ENCODE data around the gene GNAT3.

GRCh38 chr7:80520199-80520598 is 8.3 kb upstream of the GNAT3 start:
- TF ChIP-seq, protein P1, sequence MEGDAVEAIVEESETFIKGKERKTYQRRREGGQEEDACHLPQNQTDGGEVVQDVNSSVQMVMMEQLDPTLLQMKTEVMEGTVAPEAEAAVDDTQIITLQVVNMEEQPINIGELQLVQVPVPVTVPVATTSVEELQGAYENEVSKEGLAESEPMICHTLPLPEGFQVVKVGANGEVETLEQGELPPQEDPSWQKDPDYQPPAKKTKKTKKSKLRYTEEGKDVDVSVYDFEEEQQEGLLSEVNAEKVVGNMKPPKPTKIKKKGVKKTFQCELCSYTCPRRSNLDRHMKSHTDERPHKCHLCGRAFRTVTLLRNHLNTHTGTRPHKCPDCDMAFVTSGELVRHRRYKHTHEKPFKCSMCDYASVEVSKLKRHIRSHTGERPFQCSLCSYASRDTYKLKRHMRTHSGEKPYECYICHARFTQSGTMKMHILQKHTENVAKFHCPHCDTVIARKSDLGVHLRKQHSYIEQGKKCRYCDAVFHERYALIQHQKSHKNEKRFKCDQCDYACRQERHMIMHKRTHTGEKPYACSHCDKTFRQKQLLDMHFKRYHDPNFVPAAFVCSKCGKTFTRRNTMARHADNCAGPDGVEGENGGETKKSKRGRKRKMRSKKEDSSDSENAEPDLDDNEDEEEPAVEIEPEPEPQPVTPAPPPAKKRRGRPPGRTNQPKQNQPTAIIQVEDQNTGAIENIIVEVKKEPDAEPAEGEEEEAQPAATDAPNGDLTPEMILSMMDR (IDR thresholded peaks at IDR 0.05; ENCODE audit: insufficient read depth, low read length): no peak
- TF ChIP-seq POLR2AphosphoS5 (IDR thresholded peaks at IDR 0.05; ENCODE audit: low read depth): no peak
- TF ChIP-seq, protein P2, sequence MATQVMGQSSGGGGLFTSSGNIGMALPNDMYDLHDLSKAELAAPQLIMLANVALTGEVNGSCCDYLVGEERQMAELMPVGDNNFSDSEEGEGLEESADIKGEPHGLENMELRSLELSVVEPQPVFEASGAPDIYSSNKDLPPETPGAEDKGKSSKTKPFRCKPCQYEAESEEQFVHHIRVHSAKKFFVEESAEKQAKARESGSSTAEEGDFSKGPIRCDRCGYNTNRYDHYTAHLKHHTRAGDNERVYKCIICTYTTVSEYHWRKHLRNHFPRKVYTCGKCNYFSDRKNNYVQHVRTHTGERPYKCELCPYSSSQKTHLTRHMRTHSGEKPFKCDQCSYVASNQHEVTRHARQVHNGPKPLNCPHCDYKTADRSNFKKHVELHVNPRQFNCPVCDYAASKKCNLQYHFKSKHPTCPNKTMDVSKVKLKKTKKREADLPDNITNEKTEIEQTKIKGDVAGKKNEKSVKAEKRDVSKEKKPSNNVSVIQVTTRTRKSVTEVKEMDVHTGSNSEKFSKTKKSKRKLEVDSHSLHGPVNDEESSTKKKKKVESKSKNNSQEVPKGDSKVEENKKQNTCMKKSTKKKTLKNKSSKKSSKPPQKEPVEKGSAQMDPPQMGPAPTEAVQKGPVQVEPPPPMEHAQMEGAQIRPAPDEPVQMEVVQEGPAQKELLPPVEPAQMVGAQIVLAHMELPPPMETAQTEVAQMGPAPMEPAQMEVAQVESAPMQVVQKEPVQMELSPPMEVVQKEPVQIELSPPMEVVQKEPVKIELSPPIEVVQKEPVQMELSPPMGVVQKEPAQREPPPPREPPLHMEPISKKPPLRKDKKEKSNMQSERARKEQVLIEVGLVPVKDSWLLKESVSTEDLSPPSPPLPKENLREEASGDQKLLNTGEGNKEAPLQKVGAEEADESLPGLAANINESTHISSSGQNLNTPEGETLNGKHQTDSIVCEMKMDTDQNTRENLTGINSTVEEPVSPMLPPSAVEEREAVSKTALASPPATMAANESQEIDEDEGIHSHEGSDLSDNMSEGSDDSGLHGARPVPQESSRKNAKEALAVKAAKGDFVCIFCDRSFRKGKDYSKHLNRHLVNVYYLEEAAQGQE (IDR thresholded peaks at IDR 0.05; ENCODE audit: insufficient replicate concordance, low read depth): no peak
- no peak for TF ChIP-seq SPI1 (IDR thresholded peaks at IDR 0.05; ENCODE audit: borderline replicate concordance, low read depth)
